ENCODE data around the gene ACP2.

DNA sequence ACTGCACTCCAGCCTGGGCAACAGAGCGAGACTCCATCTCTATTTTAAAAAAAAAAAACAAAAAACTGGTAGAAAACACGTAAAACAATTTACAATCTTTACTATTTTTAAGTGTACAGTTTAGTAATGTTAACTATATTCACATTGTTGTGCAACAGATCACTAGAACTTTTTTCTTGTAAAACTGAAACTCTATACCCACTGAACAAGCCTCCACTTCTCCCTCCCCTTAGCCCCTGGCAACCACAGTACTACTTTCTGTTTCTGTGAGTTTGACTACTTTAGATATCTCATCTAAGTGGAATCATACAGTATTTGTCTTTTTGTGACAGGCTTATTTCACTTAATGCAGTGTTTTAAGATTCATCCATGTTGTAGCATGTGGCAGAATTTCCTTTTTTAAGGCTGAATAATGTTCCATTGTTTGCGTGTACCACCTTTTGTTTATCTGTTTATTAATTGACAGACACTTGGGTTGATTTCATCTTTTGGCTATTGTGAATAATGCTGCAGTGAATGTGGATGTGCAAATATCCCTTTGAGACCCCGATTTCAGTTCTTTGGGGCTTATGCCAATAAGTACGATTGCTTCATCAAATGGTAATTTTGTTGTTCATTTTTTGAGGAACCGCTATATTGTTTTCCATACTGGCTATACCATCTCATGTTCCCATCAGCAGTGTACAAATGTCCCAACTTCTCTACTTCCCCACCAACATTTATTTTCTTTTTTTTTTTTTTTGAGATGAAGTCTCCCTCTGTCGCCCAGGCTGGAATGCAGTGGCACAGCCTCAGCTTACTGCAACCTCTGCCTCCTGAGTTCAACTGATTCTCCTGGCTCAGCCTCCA is 22.8 kb downstream of the ACP2 start:
- TF ChIP-seq CTCF (conservative IDR thresholded peaks at IDR 0.05; ENCODE audit: low read length) = no peak
- TF ChIP-seq EZH2phosphoT487 (IDR thresholded peaks at IDR 0.05; ENCODE audit: borderline replicate concordance) = no peak

Data from Loucy (cell line).